K562 (cell line): ENCODE measurements around the gene CRADD. TPM values are rescaled to one million over a fixed set of nuclear protein-coding genes. Genes with fewer than 3 reads are reported as not detected.

Experiments used
- ATAC-seq: fragments of 200-7000 bp; cut with Tn5 transposase; 3 replicates; pipeline ENCODE4 v1.9.1; 2020; ENCODE audit warnings: moderate library complexity
- BruUV-seq: library from RNA; stranded (reverse); fragments of 400-500 nt; replicated peaks from 2 replicates; lab custom pipeline; 2021; lab: Mats Ljungman, UMichigan
- CTCF ChIA-PET: fragments of 300-600 bp; formaldehyde crosslinking; extraction: SDS; loops from one replicate; lab custom pipeline; 2021; ENCODE audit warnings: low intra/inter-chr PET ratio; lab: Yijun Ruan, JAX
- POLR2A ChIA-PET: fragments of 300-600, 350-650 bp; sonication (Branson Sonifier 250); formaldehyde crosslinking; extraction: SDS; loops from one replicate; lab custom pipeline; 2021; ENCODE audit warnings: antibody characterized with exemption, inconsistent platforms; lab: Yijun Ruan, JAX
- DNase-seq, 4 experiments: peaks; one replicate each; pipeline versions ENCODE4 v3.0.0 to v3.0.0-alpha.2; 2011 to 2018; ENCODE audit warnings: low spot score in 3 of 4, mixed read lengths in 3 of 4; ENCODE audit errors: extremely low read depth in 1 of 4
- FAIRE-seq: peaks from 2 replicates; lab custom pipeline; 2011; peaks lifted over from hg19 to GRCh38; lab: Jason Lieb, UNC
- H2AFZ ChIP-seq: 2 replicates; pipeline ENCODE4 v1.6.0; 2011; ENCODE audit warnings: low read depth, low read length, control low read depth, inconsistent platforms
- H3K27ac ChIP-seq: fragments of 200-600 bp; 3 replicates; pipeline ENCODE4 v1.8.0; 2011; ENCODE audit warnings: low read depth, mild to moderate bottlenecking, control low read depth, inconsistent platforms, low read length, moderate library complexity, mixed read lengths; ENCODE audit errors: extremely low read depth
- H3K27me3 ChIP-seq, 2 experiments: fragments of 300-600 bp in 1 of 2; 2 replicates in 1 of 2; 3 replicates in 1 of 2; pipeline versions ENCODE4 v1.6.0 to v1.8.0; 2011; ENCODE audit warnings: inconsistent platforms in 2 of 2, low read length in 2 of 2, mild to moderate bottlenecking in 1 of 2, mixed read lengths in 1 of 2, moderate library complexity in 1 of 2; ENCODE audit not compliant: control insufficient read depth in 2 of 2, insufficient read depth in 2 of 2
- H3K36me3 ChIP-seq: fragments of 300-600 bp; 3 replicates; pipeline ENCODE4 v1.8.0; 2011; ENCODE audit warnings: mild to moderate bottlenecking, low read length, inconsistent platforms; ENCODE audit not compliant: control insufficient read depth, insufficient read depth
- H3K4me1 ChIP-seq, 2 experiments: fragments of 200-600 bp in 1 of 2; replicated peaks in 1 of 2; 2 replicates in 1 of 2; 3 replicates in 1 of 2; pipeline versions ENCODE4 v1.5.1 to v1.8.0; 2011; ENCODE audit warnings: inconsistent platforms in 2 of 2, low read length in 2 of 2, mild to moderate bottlenecking in 1 of 2, mixed read lengths in 1 of 2, moderate library complexity in 1 of 2; ENCODE audit not compliant: control insufficient read depth in 2 of 2, insufficient read depth in 2 of 2
- H3K4me2 ChIP-seq: 2 replicates; pipeline ENCODE4 v1.6.1; 2011; ENCODE audit warnings: low read length, control low read depth, inconsistent platforms, mixed read lengths; ENCODE audit not compliant: insufficient read depth
- H3K4me3 ChIP-seq: fragments of 200-600 bp; sonication (generic), shearing (Covaris generic); 2 replicates; pipeline ENCODE4 v1.5.1; 2016; ENCODE audit warnings: control low read depth, inconsistent platforms
- H3K79me2 ChIP-seq: fragments of 200-600 bp; 3 replicates; pipeline ENCODE4 v1.8.0; 2011; ENCODE audit warnings: low read length, inconsistent platforms; ENCODE audit not compliant: control insufficient read depth, insufficient read depth
- H3K9ac ChIP-seq, 2 experiments: 2 replicates each; pipeline versions ENCODE4 v1.6.0 to v1.6.1; 2011; ENCODE audit warnings: low read depth in 2 of 2, low read length in 2 of 2, control low read depth in 1 of 2, inconsistent platforms in 1 of 2, mild to moderate bottlenecking in 1 of 2, mixed read lengths in 1 of 2; ENCODE audit not compliant: insufficient read depth in 1 of 2
- H3K9me1 ChIP-seq: one replicate; pipeline ENCODE4 v1.6.0; 2011; ENCODE audit warnings: inconsistent platforms, mild to moderate bottlenecking, low read length, moderate library complexity; ENCODE audit not compliant: control insufficient read depth, insufficient read depth
- H3K9me3 ChIP-seq: replicated peaks from 2 replicates; pipeline ENCODE4 v1.5.1; 2011; ENCODE audit warnings: low read depth, low read length, inconsistent platforms; ENCODE audit not compliant: control insufficient read depth, insufficient read depth
- H4K20me1 ChIP-seq: replicated peaks from 2 replicates; pipeline ENCODE4 v1.6.1; 2011; ENCODE audit warnings: low read length, inconsistent platforms, mixed read lengths; ENCODE audit not compliant: control insufficient read depth, insufficient read depth
- C11orf30 ChIP-seq: fragments of 450-650 bp; IDR thresholded peaks from 2 replicates; pipeline ENCODE4 v1.6.1; 2016; ENCODE audit warnings: low read depth, mild to moderate bottlenecking
- ESRRA ChIP-seq: fragments of 450-650 bp; IDR thresholded peaks from 2 replicates; pipeline ENCODE4 v1.6.1; 2014; ENCODE audit warnings: low read depth, mild to moderate bottlenecking, moderate library complexity, borderline replicate concordance
- KLF10 ChIP-seq: fragments of 250-450 bp; sonication (Bioruptor Pico); IDR thresholded peaks from 2 replicates; pipeline ENCODE4 v1.6.1; 2021; ENCODE audit warnings: matching md5 sums
- MAFG ChIP-seq: fragments of 450-650 bp; conservative IDR thresholded peaks from 2 replicates; pipeline ENCODE4 v1.6.1; 2016; ENCODE audit warnings: missing genetic modification characterization, missing compliant biosample characterization
- ZNF133 ChIP-seq: fragments of 250-450 bp; sonication (Bioruptor Pico); IDR thresholded peaks from 2 replicates; pipeline ENCODE4 v1.4.0; 2020; ENCODE audit warnings: mild to moderate bottlenecking
- ZNF24 ChIP-seq: fragments of 450-650 bp; IDR thresholded peaks from 2 replicates; pipeline ENCODE4 v1.6.1; 2016
- WGBS: fragments of 100-300 bp; shearing (Covaris generic); methylation state at CpG from one replicate; pipeline ENCODE4 v1.1.6; 2016; ENCODE audit warnings: low coverage, mixed read lengths; ENCODE audit not compliant: insufficient coverage; ENCODE audit errors: missing lambda C conversion rate; 5-methylcytosine and 5-hydroxymethylcytosine counted together
- in situ Hi-C: fragments of 300-500 bp; cut with MboI; formaldehyde crosslinking; loops from 4 replicates; pipeline ENCODE4 v1.15.0; 2018; ENCODE audit warnings: inconsistent platforms, mixed read lengths
- intact Hi-C: fragments of 100-400 bp; cut with micrococcal nuclease; formaldehyde crosslinking; loops from 2 replicates; pipeline ENCODE4 v1.14.2; 2022
- polyA plus RNA-seq, 8 experiments: library from polyadenylated mRNA; depleted of rRNA in 4 of 8; stranded (reverse) in 5 of 8; unstranded in 3 of 8; fragments of >200 nt; fragmentation: Nextera tagmentation in 2 of 8; fragmentation: Illumina TruSeq in 1 of 8; extraction: Ambion mirVana in 2 of 8; extraction: Trizol in 1 of 8; gene quantifications; 2 replicates each; pipeline versions ENCODE4 v1.2.1 to v1.2.3, GENCODE V29; 2011 to 2014; ENCODE audit warnings: inconsistent platforms in 1 of 8, missing spikeins in 1 of 8
- total RNA-seq, 7 experiments: library from RNA; depleted of rRNA in 6 of 7; stranded (reverse); fragments of >200 nt in 6 of 7; fragmentation: Illumina TruSeq in 2 of 7; extraction: Trizol in 2 of 7; gene quantifications; 2 replicates each; pipeline versions ENCODE4 v1.2.1 to v1.2.3, GENCODE V29; 2011 to 2021; ENCODE audit warnings: low replicate concordance in 1 of 7
- TF ChIP-seq, protein P1 (sequence below): fragments of 200-600 bp; sonication (generic); IDR thresholded peaks from one replicate; pipeline ENCODE4 v1.6.1; 2012; ENCODE audit warnings: mild to moderate bottlenecking, low read depth, low read length, inconsistent platforms
- TF ChIP-seq, protein P2 (sequence below), 3 experiments: fragments of 200-800 bp in 1 of 3; fragments of 250-450 bp in 1 of 3; fragments of 450-650 bp in 1 of 3; sonication (Bioruptor Pico) in 1 of 3; sonication (Bioruptor generic) in 1 of 3; formaldehyde crosslinking in 1 of 3; IDR thresholded peaks; 2 replicates each; pipeline versions ENCODE4 v1.6.1 to v1.8.0; 2016 to 2022; ENCODE audit warnings: mild to moderate bottlenecking in 2 of 3, missing genetic modification characterization in 2 of 3, missing compliant biosample characterization in 1 of 3, moderate library complexity in 1 of 3

The CRADD gene
- total and polyA plus RNA-seq, 9 of the 15 experiments (the other 6 are each of a cell fraction or from before 2014, with no cell fraction given), result 20.5 to 41.1 (median 25.9) TPM

DNA sequence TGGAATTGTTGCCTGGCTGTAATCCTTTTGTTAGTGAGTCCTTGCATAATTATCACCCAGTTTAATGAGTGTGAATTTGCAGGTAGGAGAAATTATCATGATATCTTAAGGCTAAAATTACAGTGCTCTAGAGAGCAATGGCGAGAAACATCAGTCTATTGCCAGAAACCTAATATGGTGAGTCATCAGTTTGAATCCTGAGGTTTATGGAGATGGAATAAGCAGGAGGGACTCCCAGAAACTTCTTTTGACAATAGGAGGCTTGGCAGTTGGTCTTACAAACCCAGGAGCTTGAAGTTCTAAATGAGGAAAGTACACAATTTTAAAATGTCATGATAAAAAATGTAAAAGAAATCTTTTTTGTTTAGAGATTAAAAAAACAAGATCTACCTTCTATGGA is 31.5 kb upstream of the CRADD start:
- H3K4me2 ChIP-seq, result no peak overlapping the region
- ATAC-seq (peak; percentile 45; the same call in 1 of the 3 replicates), FAIRE-seq (no peak), DNase-seq (no peak)
- in situ Hi-C loops, result no loop called here
- H3K9ac ChIP-seq, result no peak overlapping the region
- H3K36me3 ChIP-seq, result no peaks in the 10 kb centered on the region
- ChIA-PET CTCF (no interaction called here), POLR2A (interaction anchor here (1.0 kb wide), 1 partner anchor 31 kb away, joined by 4 read pairs; the partner anchor contains the start of gene CRADD)
- 0 out of 2 replicates have a peak, but pooled peaks cover 3% of the 10 kb centered on the region for H3K9me3 ChIP-seq
- WGBS, result 15% methylated on average over 1 of the region's 1 CpG
- intact Hi-C loops, result no loop called here
- no peaks in the 10 kb centered on the region for H3K79me2 ChIP-seq
- no peak overlapping the region for H2AFZ ChIP-seq
- H3K4me3 ChIP-seq, result no peak overlapping the region
- H3K27ac ChIP-seq, result no peak overlapping the region
- H3K4me1 ChIP-seq, result no peaks in the 10 kb centered on the region; a peak in 1 of 5 replicates
- H3K9me1 ChIP-seq, result no peaks in the 10 kb centered on the region
- no peaks in the 10 kb centered on the region for H4K20me1 ChIP-seq
- H3K27me3 ChIP-seq, result no peaks in the 10 kb centered on the region
- no TSS peak for BruUV-seq
- peak; percentile 85 for TF ChIP-seq C11orf30
- TF ChIP-seq, protein P1, sequence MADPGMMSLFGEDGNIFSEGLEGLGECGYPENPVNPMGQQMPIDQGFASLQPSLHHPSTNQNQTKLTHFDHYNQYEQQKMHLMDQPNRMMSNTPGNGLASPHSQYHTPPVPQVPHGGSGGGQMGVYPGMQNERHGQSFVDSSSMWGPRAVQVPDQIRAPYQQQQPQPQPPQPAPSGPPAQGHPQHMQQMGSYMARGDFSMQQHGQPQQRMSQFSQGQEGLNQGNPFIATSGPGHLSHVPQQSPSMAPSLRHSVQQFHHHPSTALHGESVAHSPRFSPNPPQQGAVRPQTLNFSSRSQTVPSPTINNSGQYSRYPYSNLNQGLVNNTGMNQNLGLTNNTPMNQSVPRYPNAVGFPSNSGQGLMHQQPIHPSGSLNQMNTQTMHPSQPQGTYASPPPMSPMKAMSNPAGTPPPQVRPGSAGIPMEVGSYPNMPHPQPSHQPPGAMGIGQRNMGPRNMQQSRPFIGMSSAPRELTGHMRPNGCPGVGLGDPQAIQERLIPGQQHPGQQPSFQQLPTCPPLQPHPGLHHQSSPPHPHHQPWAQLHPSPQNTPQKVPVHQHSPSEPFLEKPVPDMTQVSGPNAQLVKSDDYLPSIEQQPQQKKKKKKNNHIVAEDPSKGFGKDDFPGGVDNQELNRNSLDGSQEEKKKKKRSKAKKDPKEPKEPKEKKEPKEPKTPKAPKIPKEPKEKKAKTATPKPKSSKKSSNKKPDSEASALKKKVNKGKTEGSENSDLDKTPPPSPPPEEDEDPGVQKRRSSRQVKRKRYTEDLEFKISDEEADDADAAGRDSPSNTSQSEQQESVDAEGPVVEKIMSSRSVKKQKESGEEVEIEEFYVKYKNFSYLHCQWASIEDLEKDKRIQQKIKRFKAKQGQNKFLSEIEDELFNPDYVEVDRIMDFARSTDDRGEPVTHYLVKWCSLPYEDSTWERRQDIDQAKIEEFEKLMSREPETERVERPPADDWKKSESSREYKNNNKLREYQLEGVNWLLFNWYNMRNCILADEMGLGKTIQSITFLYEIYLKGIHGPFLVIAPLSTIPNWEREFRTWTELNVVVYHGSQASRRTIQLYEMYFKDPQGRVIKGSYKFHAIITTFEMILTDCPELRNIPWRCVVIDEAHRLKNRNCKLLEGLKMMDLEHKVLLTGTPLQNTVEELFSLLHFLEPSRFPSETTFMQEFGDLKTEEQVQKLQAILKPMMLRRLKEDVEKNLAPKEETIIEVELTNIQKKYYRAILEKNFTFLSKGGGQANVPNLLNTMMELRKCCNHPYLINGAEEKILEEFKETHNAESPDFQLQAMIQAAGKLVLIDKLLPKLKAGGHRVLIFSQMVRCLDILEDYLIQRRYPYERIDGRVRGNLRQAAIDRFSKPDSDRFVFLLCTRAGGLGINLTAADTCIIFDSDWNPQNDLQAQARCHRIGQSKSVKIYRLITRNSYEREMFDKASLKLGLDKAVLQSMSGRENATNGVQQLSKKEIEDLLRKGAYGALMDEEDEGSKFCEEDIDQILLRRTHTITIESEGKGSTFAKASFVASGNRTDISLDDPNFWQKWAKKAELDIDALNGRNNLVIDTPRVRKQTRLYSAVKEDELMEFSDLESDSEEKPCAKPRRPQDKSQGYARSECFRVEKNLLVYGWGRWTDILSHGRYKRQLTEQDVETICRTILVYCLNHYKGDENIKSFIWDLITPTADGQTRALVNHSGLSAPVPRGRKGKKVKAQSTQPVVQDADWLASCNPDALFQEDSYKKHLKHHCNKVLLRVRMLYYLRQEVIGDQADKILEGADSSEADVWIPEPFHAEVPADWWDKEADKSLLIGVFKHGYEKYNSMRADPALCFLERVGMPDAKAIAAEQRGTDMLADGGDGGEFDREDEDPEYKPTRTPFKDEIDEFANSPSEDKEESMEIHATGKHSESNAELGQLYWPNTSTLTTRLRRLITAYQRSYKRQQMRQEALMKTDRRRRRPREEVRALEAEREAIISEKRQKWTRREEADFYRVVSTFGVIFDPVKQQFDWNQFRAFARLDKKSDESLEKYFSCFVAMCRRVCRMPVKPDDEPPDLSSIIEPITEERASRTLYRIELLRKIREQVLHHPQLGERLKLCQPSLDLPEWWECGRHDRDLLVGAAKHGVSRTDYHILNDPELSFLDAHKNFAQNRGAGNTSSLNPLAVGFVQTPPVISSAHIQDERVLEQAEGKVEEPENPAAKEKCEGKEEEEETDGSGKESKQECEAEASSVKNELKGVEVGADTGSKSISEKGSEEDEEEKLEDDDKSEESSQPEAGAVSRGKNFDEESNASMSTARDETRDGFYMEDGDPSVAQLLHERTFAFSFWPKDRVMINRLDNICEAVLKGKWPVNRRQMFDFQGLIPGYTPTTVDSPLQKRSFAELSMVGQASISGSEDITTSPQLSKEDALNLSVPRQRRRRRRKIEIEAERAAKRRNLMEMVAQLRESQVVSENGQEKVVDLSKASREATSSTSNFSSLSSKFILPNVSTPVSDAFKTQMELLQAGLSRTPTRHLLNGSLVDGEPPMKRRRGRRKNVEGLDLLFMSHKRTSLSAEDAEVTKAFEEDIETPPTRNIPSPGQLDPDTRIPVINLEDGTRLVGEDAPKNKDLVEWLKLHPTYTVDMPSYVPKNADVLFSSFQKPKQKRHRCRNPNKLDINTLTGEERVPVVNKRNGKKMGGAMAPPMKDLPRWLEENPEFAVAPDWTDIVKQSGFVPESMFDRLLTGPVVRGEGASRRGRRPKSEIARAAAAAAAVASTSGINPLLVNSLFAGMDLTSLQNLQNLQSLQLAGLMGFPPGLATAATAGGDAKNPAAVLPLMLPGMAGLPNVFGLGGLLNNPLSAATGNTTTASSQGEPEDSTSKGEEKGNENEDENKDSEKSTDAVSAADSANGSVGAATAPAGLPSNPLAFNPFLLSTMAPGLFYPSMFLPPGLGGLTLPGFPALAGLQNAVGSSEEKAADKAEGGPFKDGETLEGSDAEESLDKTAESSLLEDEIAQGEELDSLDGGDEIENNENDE, result no peak
- TF ChIP-seq, protein P2, sequence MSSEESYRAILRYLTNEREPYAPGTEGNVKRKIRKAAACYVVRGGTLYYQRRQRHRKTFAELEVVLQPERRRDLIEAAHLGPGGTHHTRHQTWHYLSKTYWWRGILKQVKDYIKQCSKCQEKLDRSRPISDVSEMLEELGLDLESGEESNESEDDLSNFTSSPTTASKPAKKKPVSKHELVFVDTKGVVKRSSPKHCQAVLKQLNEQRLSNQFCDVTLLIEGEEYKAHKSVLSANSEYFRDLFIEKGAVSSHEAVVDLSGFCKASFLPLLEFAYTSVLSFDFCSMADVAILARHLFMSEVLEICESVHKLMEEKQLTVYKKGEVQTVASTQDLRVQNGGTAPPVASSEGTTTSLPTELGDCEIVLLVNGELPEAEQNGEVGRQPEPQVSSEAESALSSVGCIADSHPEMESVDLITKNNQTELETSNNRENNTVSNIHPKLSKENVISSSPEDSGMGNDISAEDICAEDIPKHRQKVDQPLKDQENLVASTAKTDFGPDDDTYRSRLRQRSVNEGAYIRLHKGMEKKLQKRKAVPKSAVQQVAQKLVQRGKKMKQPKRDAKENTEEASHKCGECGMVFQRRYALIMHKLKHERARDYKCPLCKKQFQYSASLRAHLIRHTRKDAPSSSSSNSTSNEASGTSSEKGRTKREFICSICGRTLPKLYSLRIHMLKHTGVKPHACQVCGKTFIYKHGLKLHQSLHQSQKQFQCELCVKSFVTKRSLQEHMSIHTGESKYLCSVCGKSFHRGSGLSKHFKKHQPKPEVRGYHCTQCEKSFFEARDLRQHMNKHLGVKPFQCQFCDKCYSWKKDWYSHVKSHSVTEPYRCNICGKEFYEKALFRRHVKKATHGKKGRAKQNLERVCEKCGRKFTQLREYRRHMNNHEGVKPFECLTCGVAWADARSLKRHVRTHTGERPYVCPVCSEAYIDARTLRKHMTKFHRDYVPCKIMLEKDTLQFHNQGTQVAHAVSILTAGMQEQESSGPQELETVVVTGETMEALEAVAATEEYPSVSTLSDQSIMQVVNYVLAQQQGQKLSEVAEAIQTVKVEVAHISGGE (CRISPR knock-in tag; IDR thresholded peaks at IDR 0.05), result no peak
- TF ChIP-seq ZNF133 (CRISPR knock-in tag), result no peak
- TF ChIP-seq ZNF24, result no peak
- peak; percentile 74 for TF ChIP-seq MAFG (tag)
- TF ChIP-seq KLF10, result no peak
- no peak for TF ChIP-seq ESRRA
